CD14-positive monocyte (primary cell): Measurements from ENCODE around the gene NIFK. TPM values are rescaled to one million over a fixed set of nuclear protein-coding genes. Genes with fewer than 3 reads are reported as not detected.

Experiments used
- DNase-seq, 3 donors: peaks; one replicate each; pipeline ENCODE4 v3.0.0-alpha.2; 2011 to 2022
- H2AFZ ChIP-seq: 2 replicates; pipeline ENCODE4 v1.6.0; 2012; ENCODE audit warnings: mild to moderate bottlenecking, low read depth, low read length, inconsistent platforms; ENCODE audit not compliant: insufficient read depth, poor library complexity, severe bottlenecking
- H3K27ac ChIP-seq, 2 donors: 1 replicate in 1 of 2; 2 replicates in 1 of 2; pipeline ENCODE4 v1.5.1; 2012 to 2013; ENCODE audit warnings: low read length in 2 of 2, control low read depth in 1 of 2, inconsistent platforms in 1 of 2, low read depth in 1 of 2, mild to moderate bottlenecking in 1 of 2
- H3K27me3 ChIP-seq, 2 donors: one replicate each; pipeline versions ENCODE4 v1.6.0 to v1.6.1; 2011 to 2013; ENCODE audit warnings: low read length in 2 of 2; ENCODE audit not compliant: control insufficient read depth in 2 of 2, insufficient read depth in 2 of 2
- H3K36me3 ChIP-seq, 2 donors: replicated peaks in 1 of 2; 1 replicate in 1 of 2; 2 replicates in 1 of 2; pipeline versions ENCODE4 v1.5.1 to v1.6.1; 2012 to 2013; ENCODE audit warnings: low read length in 2 of 2, control low read depth in 1 of 2, inconsistent platforms in 1 of 2, mild to moderate bottlenecking in 1 of 2; ENCODE audit not compliant: insufficient read depth in 2 of 2, control insufficient read depth in 1 of 2
- H3K4me1 ChIP-seq, 2 donors: 1 replicate in 1 of 2; 2 replicates in 1 of 2; pipeline versions ENCODE4 v1.5.1 to v1.6.1; 2012 to 2013; ENCODE audit warnings: low read length in 2 of 2, control low read depth in 1 of 2, inconsistent platforms in 1 of 2, mild to moderate bottlenecking in 1 of 2, moderate library complexity in 1 of 2; ENCODE audit not compliant: insufficient read depth in 2 of 2, control insufficient read depth in 1 of 2
- H3K4me2 ChIP-seq: replicated peaks from 2 replicates; pipeline ENCODE3; 2012; ENCODE audit warnings: low read length, moderate library complexity, mild to moderate bottlenecking; ENCODE audit not compliant: poor library complexity, severe bottlenecking; ENCODE audit errors: extremely low read depth
- H3K4me3 ChIP-seq, 3 experiments: fragments of 200-600 bp in 1 of 3; sonication (generic) in 1 of 3; replicated peaks in 1 of 3; 1 replicate in 2 of 3; 2 replicates in 1 of 3; pipeline ENCODE4 v1.5.1; 2011 to 2013; ENCODE audit warnings: low read length in 3 of 3, mild to moderate bottlenecking in 3 of 3, control low read depth in 2 of 3, low read depth in 2 of 3, inconsistent platforms in 1 of 3, moderate library complexity in 1 of 3
- H3K79me2 ChIP-seq: 2 replicates; pipeline ENCODE4 v1.6.0; 2012; ENCODE audit warnings: mild to moderate bottlenecking, control low read depth, inconsistent platforms, low read length, moderate library complexity; ENCODE audit not compliant: insufficient read depth
- H3K9ac ChIP-seq: 2 replicates; pipeline ENCODE4 v1.6.0; 2017; ENCODE audit warnings: low read length, mild to moderate bottlenecking; ENCODE audit not compliant: insufficient read depth, poor library complexity, severe bottlenecking
- H3K9me3 ChIP-seq, 2 donors: replicated peaks in 1 of 2; 1 replicate in 1 of 2; 2 replicates in 1 of 2; pipeline versions ENCODE4 v1.5.1 to v1.6.1; 2012 to 2013; ENCODE audit warnings: low read length in 2 of 2, control low read depth in 1 of 2; ENCODE audit not compliant: control insufficient read depth in 1 of 2, insufficient read depth in 1 of 2
- H4K20me1 ChIP-seq: 2 replicates; pipeline ENCODE4 v1.6.0; 2012; ENCODE audit warnings: mild to moderate bottlenecking, low read length, control low read depth, moderate library complexity; ENCODE audit not compliant: insufficient read depth
- H3K27ac Mint-ChIP-seq, 7 donors: one replicate each; pipeline ENCODE4 v1.8.0; 2020; ENCODE audit warnings: mild to moderate bottlenecking in 7 of 7, mixed read lengths in 7 of 7, moderate library complexity in 6 of 7, inconsistent platforms in 2 of 7
- H3K27me3 Mint-ChIP-seq, 3 donors: one replicate each; pipeline ENCODE4 v1.8.0; 2021 to 2022; ENCODE audit warnings: low read depth in 3 of 3, mild to moderate bottlenecking in 3 of 3, mixed read lengths in 3 of 3, moderate library complexity in 3 of 3, inconsistent platforms in 1 of 3
- H3K36me3 Mint-ChIP-seq, 2 donors: one replicate each; pipeline ENCODE4 v1.8.0; 2020; ENCODE audit warnings: mixed read lengths in 2 of 2, inconsistent platforms in 1 of 2, mild to moderate bottlenecking in 1 of 2
- H3K4me1 Mint-ChIP-seq: one replicate; pipeline ENCODE4 v1.8.0; 2020; ENCODE audit warnings: mild to moderate bottlenecking, mixed read lengths
- H3K4me3 Mint-ChIP-seq, 2 donors: one replicate each; pipeline ENCODE4 v1.8.0; 2020; ENCODE audit warnings: mild to moderate bottlenecking in 2 of 2, mixed read lengths in 2 of 2, moderate library complexity in 1 of 2
- H3K9me3 Mint-ChIP-seq, 7 donors: one replicate each; pipeline ENCODE4 v1.8.0; 2020 to 2022; ENCODE audit warnings: mixed read lengths in 7 of 7, mild to moderate bottlenecking in 6 of 7, moderate library complexity in 6 of 7, inconsistent platforms in 2 of 7
- WGBS: methylation state at CpG from one replicate; pipeline ENCODE4 v1.1.5; 2013; ENCODE audit warnings: missing lambda C conversion rate; ENCODE audit not compliant: insufficient coverage; 5-methylcytosine and 5-hydroxymethylcytosine counted together
- intact Hi-C, 2 donors: fragments of 100-400 bp; cut with micrococcal nuclease; formaldehyde crosslinking; loops; one replicate each; pipeline versions ENCODE4 v1.15.0 to v1.15.1; 2023
- polyA plus RNA-seq, 3 donors: library from polyadenylated mRNA; depleted of rRNA in 1 of 3; unstranded in 2 of 3; stranded (reverse) in 1 of 3; fragments of 300-500 nt in 2 of 3; fragments of >200 nt in 1 of 3; fragmentation: Illumina TruSeq in 2 of 3; gene quantifications; 1 replicate in 2 of 3; 2 replicates in 1 of 3; pipeline ENCODE4 v1.2.3, GENCODE V29; 2012 to 2021
- TF ChIP-seq, protein P1 (sequence below): fragments of 200-600 bp; IDR thresholded peaks from one replicate; pipeline ENCODE4 v1.8.0; 2022; ENCODE audit warnings: antibody characterized with exemption, mild to moderate bottlenecking

Gene NIFK
- polyA plus RNA-seq, 3 donors = 6.6 to 32.6 (median 30.6) TPM

GRCh38 chr2:121740973-121741372 is 4.3 kb upstream of the NIFK start:
- peak overlapping the region in 2 of 7 donors; percentile 0 to 40 for H3K27ac Mint-ChIP-seq
- H3K27ac ChIP-seq = no peak overlapping the region
- peaks cover 0 to 5% (median 0%) of the 10 kb centered on the region in 7 donors for H3K9me3 Mint-ChIP-seq
- TF ChIP-seq, protein P1, sequence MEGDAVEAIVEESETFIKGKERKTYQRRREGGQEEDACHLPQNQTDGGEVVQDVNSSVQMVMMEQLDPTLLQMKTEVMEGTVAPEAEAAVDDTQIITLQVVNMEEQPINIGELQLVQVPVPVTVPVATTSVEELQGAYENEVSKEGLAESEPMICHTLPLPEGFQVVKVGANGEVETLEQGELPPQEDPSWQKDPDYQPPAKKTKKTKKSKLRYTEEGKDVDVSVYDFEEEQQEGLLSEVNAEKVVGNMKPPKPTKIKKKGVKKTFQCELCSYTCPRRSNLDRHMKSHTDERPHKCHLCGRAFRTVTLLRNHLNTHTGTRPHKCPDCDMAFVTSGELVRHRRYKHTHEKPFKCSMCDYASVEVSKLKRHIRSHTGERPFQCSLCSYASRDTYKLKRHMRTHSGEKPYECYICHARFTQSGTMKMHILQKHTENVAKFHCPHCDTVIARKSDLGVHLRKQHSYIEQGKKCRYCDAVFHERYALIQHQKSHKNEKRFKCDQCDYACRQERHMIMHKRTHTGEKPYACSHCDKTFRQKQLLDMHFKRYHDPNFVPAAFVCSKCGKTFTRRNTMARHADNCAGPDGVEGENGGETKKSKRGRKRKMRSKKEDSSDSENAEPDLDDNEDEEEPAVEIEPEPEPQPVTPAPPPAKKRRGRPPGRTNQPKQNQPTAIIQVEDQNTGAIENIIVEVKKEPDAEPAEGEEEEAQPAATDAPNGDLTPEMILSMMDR = no peak
- H4K20me1 ChIP-seq = no peaks in the 10 kb centered on the region
- no peaks in the 10 kb centered on the region for H3K36me3 ChIP-seq
- intact Hi-C loops = no loop called here
- DNase-seq = no peak
- peaks cover 7% of the 10 kb centered on the region for H3K79me2 ChIP-seq
- H3K4me3 ChIP-seq = no peak overlapping the region
- no peaks in the 10 kb centered on the region for H3K36me3 Mint-ChIP-seq
- no peak overlapping the region for H3K4me2 ChIP-seq
- peaks cover 6 to 13% of the 10 kb centered on the region in 2 donors for H3K4me1 ChIP-seq
- H3K27me3 ChIP-seq = no peaks in the 10 kb centered on the region
- peaks cover 25% of the 10 kb centered on the region for H3K4me1 Mint-ChIP-seq
- peaks cover 0 to 9% (median 2%) of the 10 kb centered on the region in 3 donors for H3K27me3 Mint-ChIP-seq
- WGBS = no CpG with 5 or more reads among the region's 6 CpGs
- H3K9ac ChIP-seq = no peak overlapping the region
- no peak overlapping the region for H3K4me3 Mint-ChIP-seq
- H3K9me3 ChIP-seq = no peaks in the 10 kb centered on the region
- no peak overlapping the region for H2AFZ ChIP-seq

DNA sequence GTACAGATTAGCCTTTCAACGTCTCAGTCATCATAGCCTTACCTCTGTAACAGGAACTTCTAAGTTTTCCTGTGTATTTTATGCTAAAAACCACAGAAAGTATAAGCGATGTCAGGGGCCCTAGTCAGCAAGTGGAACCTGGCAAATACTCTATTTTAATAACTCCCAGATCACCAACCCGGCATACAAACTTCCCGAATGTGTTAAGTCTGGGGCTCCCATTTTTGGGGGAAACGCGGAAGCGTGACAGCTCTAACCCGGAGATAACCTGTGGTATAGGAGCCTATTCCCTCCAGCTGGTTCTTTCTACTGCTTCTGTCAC is 574 bp downstream of the NIFK start:
- peak overlapping the region; percentile 96 to 98 for H3K4me3 Mint-ChIP-seq
- DNase-seq = peak in 2 of 3 donors; percentile 16 to 45
- intact Hi-C loops = loop anchor here (1.0 to 10.0 kb wide), 6 partner anchors 19 to 205 kb away; partner anchors contain the start of genes RNU4ATAC (in 2 of the 2) and TSN (in 2 of the 2)
- TF ChIP-seq, protein P1 = no peak
- H3K4me1 Mint-ChIP-seq = peaks cover 30% of the 10 kb centered on the region
- 7% methylated on average over 2 of the region's 8 CpGs for WGBS
- H3K9me3 Mint-ChIP-seq = peaks cover 0 to 5% (median 0%) of the 10 kb centered on the region in 7 donors
- peak overlapping the region; percentile 60 to 97 for H3K27ac ChIP-seq
- peaks cover 0 to 6% (median 0%) of the 10 kb centered on the region in 3 donors for H3K27me3 Mint-ChIP-seq
- peaks cover 13% of the 10 kb centered on the region for H4K20me1 ChIP-seq
- H3K4me1 ChIP-seq = peaks cover 14 to 15% of the 10 kb centered on the region in 2 donors
- peaks cover 35% of the 10 kb centered on the region for H3K79me2 ChIP-seq
- peak overlapping the region; percentile 68 to 97 (median 79) for H3K4me3 ChIP-seq
- no peaks in the 10 kb centered on the region for H3K27me3 ChIP-seq
- H3K36me3 ChIP-seq = peaks cover 27 to 38% of the 10 kb centered on the region in 2 donors
- peak overlapping the region; percentile 94 for H2AFZ ChIP-seq
- H3K36me3 Mint-ChIP-seq = peaks cover 19 to 39% of the 10 kb centered on the region in 2 donors
- H3K27ac Mint-ChIP-seq = peak overlapping the region; percentile 94 to 97 (median 96)
- H3K9me3 ChIP-seq = no peaks in the 10 kb centered on the region
- H3K9ac ChIP-seq = peak overlapping the region; percentile 93
- peak overlapping the region; percentile 84 for H3K4me2 ChIP-seq
